ENCODE results near the gene TNMD.

Gene TNMD

DNA sequence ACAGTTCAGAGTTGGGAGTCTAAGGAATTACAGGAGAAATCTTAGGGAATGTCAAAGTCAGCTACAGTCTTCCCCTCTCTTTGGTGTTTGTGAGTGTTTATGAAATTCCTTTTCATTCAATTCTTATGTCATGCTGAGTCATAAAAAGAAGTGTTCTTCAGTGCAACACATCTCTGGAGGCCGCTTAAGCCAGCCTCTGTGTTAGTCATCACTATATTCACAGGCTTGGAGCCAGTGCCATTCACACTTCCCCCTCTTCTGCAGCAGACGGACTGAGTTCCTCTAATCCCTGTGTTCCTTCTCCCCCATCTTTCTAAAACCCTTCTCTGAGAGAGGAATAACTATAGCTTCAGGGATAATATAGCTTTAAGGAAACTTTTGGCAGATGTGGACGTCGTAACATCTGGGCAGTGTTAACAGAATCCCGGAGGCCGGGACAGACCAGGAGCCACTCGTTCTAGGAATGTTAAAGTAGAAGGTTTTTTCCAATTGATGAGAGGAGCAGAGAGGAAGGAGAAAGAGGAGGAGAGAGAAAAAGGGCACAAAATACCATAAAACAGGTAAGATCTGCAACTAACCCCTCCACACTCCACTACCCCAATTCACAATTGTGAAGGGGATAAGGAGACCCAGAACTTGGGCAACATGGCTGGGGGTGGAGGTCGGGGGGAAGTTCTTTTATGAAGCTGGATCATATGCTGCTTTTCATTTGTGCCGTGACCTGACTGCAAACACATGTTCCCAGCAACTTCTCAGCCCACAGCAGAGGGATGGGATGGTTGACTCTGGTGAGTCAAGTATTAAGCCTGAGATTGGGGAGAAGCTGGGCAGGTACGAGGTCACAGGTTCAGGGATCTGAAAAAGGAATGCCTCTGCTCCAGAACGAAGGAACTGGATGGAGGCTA lies 59.5 kb downstream of the TNMD start, which contains the start of gene SRPX2:
Gene SRPX2 (plus strand): TSS at position 244 of the 905 bp plus-strand sequence. CDS start 2,124 bp downstream, outside the sequence.
- no peak for DNase-seq (ENCODE audit: low read depth in 2 of 3, low spot score in 2 of 3)

DNA sequence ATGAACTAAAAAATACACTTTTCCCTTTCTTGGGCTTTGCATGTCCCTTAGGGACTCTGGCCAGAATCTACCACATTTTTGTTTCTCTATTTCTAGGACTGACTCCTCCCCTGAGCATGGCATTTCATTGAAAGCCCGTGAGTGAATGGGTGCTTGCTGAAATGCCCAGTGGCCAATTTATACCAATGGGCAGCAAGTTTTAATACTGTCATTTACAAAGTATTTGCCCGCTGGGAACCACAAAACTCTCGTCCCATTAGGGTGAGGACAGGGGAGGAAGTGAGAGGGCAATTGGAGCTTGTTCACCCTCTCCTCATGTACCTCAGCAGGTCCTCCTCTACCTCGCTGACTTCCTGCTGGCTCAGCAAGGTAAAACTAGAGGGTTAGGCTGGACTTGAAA lies 60.4 kb downstream of the TNMD start:
- DNase-seq (ENCODE audit: low read depth in 2 of 3, low spot score in 2 of 3): no peak

GRCh38 chrX:100647095-100647494 lies 62.4 kb downstream of the TNMD start:
- DNase-seq (ENCODE audit: low read depth in 2 of 3, low spot score in 2 of 3): no peak

GRCh38 chrX:100647739-100648138 lies 63.0 kb downstream of the TNMD start:
- DNase-seq (ENCODE audit: low read depth in 2 of 3, low spot score in 2 of 3): no peak

DNA sequence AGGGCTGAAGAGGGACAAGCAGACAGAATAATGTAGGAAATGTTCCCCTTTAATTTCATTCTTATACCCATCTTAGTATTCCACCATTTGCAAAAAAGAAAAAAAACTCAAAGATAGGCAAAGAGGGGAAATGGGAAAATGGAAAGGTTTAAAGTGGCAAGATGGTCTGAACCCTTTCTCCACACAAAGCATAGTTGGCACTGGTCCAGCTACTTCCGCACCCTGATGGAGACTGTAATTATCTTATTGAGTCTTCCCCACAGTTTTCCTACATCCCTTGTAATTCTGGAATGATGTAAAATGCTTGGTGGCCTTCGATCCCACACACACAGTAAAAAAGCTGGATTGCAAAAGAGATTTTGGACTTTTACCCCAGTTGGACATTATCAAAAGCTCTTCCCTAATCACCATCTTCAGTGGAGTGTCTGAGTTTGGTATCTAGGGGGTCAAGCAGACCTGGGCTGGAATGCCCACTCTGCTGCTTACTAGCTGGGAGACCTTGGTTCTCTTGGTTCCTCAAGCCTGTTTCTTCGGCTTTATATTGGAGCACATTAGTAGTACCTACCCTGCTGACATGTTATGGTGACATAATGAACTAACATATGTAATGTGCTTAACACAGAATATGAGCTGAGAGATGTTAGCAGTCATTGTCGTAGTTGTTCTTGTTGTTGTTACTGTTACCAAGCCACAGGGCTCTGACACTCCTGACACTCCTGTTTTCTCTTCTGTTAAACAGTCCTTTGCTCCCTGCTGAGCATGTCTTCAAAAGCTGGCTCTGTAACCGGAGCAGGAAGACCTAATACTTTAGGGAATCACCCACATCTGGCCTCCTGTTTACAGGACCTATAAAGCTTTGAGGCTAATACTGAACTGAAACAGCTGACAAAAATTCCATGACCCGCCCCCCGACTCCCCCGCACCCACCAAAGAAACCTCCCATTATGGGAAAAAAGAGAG lies 64.0 kb downstream of the TNMD start:
- no peak for DNase-seq (ENCODE audit: low read depth in 2 of 3, low spot score in 2 of 3)
